GM19035 (cell line): ENCODE data around the gene SEMA5A.
"Not testable (repeated sequence)": the region's sequence is repeated elsewhere in the genome, so short reads cannot be mapped to it uniquely, and the experiment has no call there.

Experiments used
- ATAC-seq: cut with Tn5 transposase; IDR thresholded peaks from one replicate; pipeline ENCODE4 v1.9.1; 2021; ENCODE audit not compliant: unreplicated experiment

The SEMA5A gene

DNA sequence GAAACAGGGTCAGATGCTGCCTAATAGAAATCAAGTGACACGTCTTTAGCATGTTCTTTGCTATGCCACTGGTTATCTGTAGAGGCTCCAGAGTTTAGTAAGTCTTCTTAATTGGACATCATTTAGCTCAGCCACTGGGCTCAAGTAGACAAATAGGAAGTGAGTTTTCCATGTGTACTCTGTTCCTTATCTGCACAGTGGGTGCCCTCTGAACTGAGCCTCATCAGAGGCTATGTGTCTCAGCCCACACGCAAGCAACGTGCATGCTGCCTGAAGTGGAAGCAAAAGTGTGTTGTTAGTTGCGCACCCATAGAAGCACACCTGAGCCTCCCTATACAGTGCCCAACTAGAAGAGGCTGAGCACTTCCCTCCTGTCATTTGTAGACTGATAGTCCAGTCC, 134.7 kb downstream of the SEMA5A start:
- no peak for ATAC-seq

DNA sequence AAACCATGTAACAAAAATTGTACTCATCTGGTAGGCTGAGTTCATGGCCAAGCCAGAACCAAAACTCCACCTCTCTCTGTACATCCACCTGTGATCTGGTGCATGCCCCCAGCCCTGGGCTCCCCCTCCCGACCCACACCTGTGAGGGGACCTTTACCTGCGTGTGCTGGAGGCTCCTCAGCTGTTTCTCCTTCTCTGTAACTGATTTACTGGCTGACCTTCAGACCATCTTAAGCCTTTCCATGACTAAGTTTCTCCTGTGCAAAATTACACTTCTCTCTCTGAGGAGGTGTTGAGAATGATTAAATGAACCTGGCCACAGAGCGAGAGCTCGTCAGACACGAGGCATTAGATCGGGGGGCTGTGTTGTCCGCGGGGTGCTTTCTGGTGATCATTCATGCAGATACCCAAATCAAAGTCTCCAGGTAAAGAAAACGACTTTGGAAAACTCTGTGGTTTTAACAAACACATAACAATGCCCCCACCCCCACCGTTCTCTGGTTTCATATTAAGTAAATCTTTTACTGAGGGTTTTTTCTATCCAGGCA, 136.4 kb downstream of the SEMA5A start:
- ATAC-seq: no peak

DNA sequence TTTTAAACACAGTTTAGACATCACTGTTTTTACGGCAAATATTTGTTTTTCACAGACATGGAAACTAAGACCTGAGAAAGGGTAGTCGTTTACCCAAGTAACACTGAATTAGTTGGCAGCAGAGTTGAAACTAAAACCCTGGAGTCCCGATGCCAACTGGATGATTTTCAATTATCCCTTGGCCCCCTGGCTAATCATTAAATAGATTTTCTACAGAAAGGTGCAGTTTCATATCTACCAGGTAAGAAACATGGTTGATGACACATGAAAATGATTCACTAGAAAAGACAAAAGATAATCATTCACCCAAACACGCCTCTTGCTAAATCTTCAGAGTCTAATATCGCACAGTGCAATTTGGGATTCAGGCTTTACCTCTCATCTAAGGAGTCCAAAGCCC, 136.9 kb downstream of the SEMA5A start:
- ATAC-seq: no peak

DNA sequence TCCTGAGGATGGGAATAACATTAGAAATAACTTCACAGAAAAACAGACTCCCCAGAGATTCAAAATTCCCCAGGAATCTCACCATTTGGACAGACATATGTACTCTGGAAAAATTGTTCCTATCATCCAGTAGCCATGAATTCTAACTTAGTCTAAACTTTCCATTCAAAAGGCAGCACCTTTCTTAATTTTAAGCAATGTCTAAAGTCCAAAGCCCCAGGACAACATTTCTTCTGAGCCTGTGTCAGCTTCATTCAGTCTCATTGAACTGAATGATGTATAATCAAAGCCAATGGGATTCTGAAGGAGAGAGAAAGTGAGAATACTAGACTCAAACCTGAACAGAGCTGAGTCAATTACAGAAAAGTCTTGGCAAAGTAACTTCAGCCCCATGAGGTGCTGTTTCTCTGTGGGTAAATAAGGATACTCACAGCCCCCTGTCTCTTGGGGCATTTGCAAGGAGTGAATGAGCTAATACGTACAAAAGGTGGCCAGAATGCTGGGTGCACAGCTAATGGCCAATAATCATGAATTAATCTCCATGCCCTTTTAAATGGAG, 140.6 kb downstream of the SEMA5A start:
- peak; percentile 62 for ATAC-seq

DNA sequence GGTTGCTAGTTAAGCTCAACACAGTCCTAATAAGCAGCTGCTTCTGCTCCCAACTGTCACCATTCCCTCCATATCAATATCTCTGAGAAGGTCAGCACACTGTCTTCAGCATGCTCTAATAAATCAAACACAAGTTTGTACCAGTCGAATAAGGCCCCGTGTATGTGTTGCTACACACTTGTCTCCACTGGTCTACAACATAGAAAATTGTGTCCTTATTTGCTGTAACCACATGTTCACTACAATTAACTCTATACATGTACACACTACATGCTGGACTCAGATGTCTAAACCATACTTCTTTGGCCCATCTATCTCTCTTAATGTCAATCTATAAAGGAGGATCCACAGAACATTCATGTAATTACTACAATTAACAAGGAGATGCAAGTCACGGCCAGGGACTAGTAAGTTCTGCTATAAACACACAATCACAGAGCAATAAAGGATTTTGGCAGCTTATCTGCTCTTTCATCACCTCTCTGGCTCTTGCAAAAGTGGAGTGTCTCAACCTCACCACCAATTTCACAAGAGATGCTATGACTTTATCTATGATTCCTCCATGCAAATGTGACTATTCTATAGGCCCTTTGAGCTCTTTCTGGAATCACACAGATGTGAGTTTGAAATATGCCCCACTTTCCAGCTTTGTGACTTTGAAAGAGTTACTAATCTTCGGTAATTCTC, 143.9 kb downstream of the SEMA5A start:
- ATAC-seq: no peak

DNA sequence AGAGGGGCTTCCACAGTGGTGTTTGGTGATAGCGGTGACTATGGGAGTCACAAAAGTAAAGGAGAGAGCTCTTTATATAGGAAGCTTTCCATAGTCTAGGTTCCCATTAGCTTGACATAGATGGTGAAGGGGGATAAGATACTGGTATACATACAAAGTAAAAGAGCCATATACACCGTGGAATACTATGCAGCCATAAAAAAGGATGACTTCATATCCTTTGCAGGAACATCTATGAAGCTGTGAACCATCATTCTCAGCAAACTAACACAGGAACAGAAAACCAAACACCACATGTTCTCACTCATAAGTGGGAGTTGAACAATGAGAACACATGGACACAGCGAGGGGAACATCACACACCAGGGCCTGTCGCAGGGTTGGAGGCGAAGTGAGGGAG, 146.1 kb downstream of the SEMA5A start:
- not testable (repeated sequence) for ATAC-seq

DNA sequence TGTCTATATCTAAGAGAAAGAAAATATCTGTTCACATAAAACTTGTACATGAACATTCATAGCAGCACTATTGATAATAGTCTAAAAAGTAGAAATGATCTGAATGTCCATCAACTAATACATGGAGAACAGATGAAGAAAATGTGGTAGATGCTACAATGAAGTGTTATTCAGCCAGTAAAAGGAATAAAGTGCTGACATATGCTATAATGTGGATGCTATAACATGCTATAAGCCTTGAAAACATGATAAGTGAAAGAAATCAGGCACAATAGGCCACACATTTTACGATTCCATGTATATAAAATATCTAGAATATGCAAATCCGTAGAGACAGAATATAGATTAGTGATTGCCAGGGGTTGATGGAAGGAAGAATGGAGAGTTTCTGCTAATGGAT, 146.8 kb downstream of the SEMA5A start:
- no peak for ATAC-seq

DNA sequence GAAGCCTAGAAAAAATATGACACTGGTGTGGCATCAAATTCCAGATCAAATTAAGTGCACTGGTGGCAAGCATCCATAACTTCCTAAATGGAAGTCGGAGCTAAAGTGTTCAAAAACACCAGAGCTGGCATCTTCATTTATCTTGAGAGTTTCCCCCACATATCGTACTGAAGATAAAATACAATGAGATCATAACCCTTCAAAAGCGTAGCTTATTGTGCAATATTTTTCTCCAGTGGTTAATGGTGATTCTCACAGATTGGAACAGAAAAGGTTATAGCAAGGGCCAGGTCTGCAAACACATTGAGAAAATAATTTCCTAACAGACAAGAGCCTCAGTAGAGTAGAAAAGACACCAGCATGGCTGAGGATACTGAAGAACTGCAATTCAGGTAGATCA, 147.6 kb downstream of the SEMA5A start:
- no peak for ATAC-seq

DNA sequence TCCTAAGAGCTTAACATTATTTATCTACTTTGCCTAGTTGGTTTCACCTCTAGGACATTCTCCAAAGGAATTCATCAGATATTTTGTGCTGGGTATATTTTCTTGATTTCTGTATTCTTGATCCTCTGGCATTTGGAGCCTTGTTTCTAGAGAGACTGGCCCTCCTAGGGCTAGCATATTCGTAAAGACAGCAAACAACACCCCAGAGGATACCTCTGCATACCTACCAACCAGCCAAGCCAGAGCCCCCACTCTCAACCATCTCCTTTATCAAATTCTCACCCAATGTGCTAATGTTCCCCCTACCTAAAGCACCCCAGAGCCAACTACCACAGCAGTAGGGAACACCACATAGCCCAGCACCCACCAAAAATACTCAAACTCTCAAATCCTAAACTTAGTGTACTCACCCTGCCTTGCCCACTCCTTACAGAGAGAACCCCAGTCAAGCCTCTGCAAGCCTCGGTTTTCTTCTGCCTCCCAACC, 149.5 kb downstream of the SEMA5A start:
- ATAC-seq: no peak

DNA sequence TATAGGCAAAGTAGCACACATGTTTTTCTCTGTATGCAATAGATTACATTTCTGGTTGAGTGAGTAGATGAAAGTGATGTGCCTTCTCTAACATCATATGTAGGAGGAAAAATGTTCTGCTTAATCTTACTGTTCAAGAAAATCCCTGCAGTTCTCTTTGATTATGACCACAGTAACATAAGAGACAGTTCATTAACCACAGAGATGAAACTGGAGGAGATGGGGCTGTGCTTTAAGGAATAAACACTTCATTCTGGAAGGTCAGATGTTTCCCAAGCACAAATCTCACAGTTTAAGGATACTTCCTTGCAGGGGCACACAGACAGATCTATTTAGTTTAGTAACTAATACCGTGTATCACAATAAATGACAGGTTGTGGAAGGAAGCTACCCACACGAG, 150.2 kb downstream of the SEMA5A start:
- ATAC-seq: no peak

DNA sequence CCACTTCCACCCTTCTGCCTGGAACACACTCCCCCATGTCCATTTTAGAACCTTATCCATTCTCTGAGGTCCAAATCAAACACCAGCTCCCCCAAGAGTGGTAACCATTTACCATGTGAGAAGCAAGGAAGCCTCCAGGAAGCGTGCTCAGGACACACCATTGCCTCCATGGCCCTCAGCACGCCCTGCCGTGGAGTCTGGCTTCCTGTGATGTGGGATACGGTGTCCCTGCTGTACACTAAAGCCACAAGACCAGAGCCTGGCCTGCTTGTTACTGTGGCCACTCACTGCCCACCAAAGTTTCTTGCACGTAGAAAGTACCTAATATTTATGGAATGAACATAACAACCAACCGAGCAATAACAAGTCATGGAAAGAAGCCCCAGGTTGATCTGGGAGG, 151.7 kb downstream of the SEMA5A start:
- no peak for ATAC-seq

DNA sequence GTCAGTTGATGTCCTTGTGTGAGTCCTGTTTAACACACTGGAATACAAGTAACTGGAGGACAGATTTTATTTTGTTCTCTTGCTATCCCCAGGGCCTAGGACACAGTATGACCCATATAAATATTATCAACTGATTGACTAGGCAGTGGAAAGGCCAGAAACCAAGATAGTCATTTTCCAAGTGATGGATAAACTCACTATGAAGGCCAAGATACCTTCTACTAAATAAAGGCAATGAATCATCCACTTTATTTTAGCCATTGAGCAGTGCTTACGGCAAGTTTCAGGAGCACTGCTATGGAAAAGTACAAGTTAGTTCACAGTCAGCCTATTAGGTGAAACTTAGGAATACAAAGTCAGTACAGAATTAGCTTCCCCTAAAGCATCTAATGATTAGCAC, 153.2 kb downstream of the SEMA5A start:
- ATAC-seq: no peak

DNA sequence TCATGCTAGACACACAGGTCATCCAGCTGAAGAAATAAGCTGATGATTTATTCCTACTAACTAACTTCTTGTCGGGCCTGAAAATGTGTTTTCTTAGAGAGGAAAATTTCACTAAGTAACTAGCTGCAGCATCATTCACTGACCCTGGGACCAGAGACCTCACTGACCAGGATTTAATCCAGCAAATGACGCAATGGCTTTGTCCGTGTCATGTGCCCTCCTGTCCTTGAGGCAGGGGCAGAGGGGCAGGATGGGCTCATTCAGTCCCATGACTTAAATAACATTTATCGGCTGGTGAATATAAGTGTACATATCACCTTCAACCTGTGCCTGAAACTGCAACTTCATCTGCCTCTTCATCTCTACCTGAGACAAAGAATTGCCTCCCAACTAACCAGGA, 154.8 kb downstream of the SEMA5A start:
- no peak for ATAC-seq

DNA sequence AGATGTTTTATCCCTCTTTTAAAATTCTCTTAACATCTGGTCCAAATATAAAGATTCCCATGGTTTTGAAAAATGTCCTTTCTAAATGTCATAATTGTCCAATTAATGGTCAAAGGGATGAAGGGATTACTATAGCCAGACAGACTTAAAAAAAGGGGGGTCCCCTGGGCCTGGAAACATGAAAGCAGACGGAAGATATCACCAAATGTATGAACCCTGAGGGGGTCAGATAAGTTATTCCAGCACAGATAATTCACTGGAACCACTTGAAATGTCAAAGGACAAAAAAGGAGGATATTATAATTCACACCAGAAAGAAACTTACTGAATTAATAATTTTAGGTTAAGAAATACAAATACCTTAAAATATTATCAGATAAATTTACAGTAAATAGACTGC, 155.8 kb downstream of the SEMA5A start:
- no peak for ATAC-seq

DNA sequence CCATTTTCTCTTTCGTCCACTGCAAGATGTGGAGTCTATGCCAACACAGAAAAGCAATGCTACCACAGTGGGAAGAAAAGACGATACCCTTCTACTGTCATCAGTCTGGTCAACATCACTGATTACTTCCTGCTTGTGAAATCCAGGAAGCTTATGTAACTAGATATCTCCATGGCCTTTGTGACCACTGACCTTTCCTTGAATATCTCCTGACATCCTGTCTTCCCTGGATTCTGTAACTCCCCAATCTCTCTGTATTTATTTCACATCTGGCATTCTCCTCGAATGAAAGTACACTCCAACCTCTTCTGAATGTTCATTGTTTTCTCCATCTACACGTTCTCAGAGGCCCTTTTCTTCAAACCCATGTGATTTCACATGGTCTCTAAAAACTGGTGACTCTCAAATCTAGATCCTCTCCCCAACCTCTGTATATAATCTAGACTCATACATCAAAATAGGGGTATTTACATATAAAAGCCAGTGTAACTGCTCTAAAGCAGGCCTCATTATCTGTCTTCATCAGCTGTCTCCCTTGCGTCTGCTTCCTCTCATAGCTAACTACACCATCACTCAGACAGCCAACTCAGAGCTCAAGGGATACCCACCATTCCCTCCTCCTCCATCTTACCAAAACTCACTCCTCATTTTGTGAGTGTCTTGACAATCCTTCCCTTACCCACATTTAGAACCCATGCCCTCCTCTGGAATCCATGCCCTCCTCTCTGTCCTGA, 156.8 kb downstream of the SEMA5A start:
- ATAC-seq: no peak

DNA sequence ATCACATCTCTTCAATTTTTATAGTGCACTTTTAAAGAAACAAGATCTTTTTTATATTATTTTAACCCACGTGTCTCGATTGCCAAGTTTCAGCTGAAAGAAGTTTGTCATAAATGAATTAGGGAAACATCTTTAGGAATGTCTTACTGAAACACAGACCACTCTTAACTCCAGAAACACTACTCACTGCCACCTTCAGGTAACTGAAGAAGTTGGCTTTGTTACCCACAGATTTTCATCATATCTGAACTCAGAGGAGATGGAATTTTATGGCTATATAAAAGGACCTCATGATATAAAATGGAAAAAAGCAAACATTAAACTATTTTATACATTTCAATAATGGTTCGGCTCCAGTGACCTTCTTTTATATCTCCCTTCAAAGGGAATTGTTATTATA, 158.0 kb downstream of the SEMA5A start:
- no peak for ATAC-seq

DNA sequence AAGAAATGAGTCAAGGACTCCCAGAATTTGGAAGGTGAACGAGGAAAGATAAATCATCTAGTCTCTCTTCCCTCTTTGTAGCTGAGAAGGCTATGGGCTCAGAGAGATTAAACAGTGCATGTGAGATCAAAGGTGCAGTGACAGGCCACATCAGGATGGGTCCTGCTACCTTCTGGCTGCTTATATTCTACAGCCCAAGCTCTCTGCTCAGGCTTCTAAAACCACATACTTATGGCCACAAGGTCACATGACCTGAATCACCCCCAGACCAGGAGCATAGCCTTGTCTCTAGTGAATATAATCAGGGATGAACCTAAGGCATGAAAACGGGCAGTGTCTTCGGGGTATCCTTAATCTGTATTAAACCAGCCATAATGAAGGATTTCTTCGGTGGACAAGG, 158.9 kb downstream of the SEMA5A start:
- no peak for ATAC-seq

DNA sequence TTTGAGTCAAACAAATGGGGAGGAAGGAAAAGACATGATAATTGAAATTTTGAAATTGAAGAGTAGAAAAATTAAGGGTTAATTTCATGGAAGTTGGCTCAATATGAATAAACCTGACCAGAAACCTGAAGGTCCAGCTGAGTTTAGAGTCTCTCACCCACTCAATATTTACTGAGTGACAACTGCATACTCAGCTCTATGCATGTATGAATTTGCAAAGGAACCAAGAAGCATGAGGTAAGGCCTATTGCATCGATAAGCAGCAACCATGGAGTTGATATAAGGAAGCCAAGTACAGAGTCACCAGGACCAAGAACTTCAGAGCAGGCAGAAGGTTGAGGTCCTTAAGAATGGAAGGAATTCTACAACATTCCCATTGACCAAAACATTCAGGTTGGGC, 163.4 kb downstream of the SEMA5A start:
- ATAC-seq: no peak

DNA sequence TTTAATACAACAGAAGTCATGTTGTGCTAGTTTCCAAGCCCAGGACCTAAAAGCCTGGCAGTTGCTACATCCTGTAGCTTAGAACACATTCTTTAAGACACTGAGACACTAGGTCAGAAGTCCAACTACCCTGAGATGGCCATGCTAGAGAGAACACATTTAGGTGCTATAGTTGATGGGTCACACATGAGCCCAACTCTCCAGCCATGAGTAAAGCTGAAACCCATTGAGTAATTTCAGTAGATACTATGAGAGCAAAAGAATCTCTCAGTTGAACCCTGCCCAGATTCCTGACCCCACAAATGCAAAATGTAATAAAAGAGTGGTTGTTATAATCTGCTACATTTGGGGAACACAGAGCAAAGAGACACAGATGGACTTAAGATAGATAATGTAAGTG, 164.4 kb downstream of the SEMA5A start:
- peak; percentile 83 for ATAC-seq

DNA sequence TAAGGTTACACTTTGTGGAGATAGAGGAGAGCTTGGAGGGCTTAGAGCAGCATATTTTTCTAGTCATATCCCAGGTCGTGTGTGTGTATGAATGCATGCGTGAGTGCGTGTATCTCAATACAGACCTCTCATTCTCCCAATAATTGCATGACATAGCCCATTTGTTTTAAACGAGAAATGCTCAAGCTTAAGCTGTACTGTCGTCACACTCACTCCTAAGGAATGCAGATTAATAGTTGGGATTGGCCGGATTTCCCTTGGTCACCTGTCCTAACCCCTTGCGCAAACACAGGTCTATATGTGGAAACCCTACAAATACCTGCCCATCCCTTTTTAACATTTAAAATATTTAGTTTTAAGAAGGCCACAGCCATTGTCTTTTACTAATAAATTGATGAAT, 165.8 kb downstream of the SEMA5A start:
- ATAC-seq: no peak

DNA sequence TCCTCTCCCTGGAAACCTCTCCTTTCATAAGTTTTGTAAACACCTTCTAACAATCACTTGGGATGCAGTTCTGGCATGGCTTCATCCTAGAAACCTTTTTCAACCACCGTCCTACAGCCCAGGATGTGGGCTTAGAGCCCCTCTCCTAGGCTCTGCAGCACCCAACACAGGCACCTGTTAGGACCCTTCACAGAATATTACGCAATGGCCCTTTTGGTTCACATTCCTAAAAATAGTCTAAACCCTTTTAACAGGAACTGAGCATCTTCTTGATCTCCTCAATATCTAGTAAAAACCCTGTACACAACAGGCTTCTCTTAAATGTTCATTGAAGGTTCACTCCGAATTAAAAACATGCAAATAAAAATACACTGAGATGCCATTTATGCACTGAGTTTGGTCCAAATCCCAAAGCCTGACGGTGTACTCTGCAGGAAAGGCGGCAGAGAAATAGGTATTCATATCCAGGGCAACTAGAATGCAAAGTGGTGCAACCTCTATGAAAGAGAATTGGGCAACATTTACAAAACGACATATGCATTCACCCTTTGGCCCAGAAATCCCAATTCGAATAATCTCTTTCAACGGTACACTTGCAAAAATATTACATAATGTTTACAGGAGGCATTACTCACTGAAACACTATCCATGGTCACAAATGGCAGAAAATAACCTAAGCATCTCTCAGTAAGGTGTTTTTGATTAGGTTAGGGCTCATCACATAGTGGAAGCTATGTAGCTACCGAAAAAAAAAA, 169.3 kb downstream of the SEMA5A start:
- no peak for ATAC-seq
